GM23248 (cell line): Measurements from ENCODE around the gene SIGLEC5.

Experiments
- EZH2 ChIP-seq: fragments of 200-600 bp; sonication (generic); IDR thresholded peaks from 2 replicates; pipeline ENCODE4 v1.6.1; 2018; ENCODE audit warnings: antibody characterized with exemption, mild to moderate bottlenecking; ENCODE audit not compliant: insufficient read depth, poor library complexity, severe bottlenecking
- EZH2phosphoT487 ChIP-seq: fragments of 200-600 bp; sonication (generic); IDR thresholded peaks from 2 replicates; pipeline ENCODE4 v1.6.1; 2018; ENCODE audit warnings: antibody characterized with exemption, moderate library complexity, mild to moderate bottlenecking, low read depth; ENCODE audit not compliant: insufficient read depth

GRCh38 chr19:51576850-51577249 lies 53.4 kb downstream of the SIGLEC5 start:
- TF ChIP-seq EZH2phosphoT487 (no peak), EZH2 (no peak)
